ACC112 (cell line): ENCODE results near the gene YTHDF1.
A peak's percentile ranks its signal among the peaks of the same experiment; 100 is the strongest.

ENCODE experiments used
- H2AFZ ChIP-seq: fragments of 200-600 bp; sonication (generic); one replicate; pipeline ENCODE4 v1.6.0; 2017; ENCODE audit warnings: antibody characterized with exemption, low read length; ENCODE audit not compliant: unreplicated experiment
- H3K27ac ChIP-seq: fragments of 200-600 bp; sonication (generic); 2 replicates; pipeline ENCODE4 v1.5.1; 2014; ENCODE audit warnings: low read depth, mild to moderate bottlenecking, antibody characterized with exemption, low read length, moderate library complexity
- H3K27me3 ChIP-seq: fragments of 200-600 bp; sonication (generic); 2 replicates; pipeline ENCODE4 v1.6.1; 2014; ENCODE audit warnings: mild to moderate bottlenecking, antibody characterized with exemption, low read length, moderate library complexity, mixed read lengths; ENCODE audit not compliant: insufficient read depth
- H3K36me3 ChIP-seq: fragments of 200-600 bp; sonication (generic); 2 replicates; pipeline ENCODE4 v1.6.1; 2016; ENCODE audit warnings: mild to moderate bottlenecking, antibody characterized with exemption, low read length, moderate library complexity, mixed read lengths; ENCODE audit not compliant: insufficient read depth
- H3K4me1 ChIP-seq: fragments of 200-600 bp; sonication (generic); one replicate; pipeline ENCODE4 v1.6.1; 2016; ENCODE audit warnings: low read length, mixed read lengths; ENCODE audit not compliant: insufficient read depth, unreplicated experiment, control insufficient read depth
- H3K4me3 ChIP-seq: fragments of 200-600 bp; sonication (generic); 2 replicates; pipeline ENCODE4 v1.5.1; 2014; ENCODE audit warnings: mild to moderate bottlenecking, low read depth, low read length
- H3K79me2 ChIP-seq: fragments of 200-600 bp; sonication (generic); one replicate; pipeline ENCODE4 v1.6.0; 2016; ENCODE audit warnings: low read length; ENCODE audit not compliant: control insufficient read depth, unreplicated experiment, insufficient read depth

Gene YTHDF1

DNA sequence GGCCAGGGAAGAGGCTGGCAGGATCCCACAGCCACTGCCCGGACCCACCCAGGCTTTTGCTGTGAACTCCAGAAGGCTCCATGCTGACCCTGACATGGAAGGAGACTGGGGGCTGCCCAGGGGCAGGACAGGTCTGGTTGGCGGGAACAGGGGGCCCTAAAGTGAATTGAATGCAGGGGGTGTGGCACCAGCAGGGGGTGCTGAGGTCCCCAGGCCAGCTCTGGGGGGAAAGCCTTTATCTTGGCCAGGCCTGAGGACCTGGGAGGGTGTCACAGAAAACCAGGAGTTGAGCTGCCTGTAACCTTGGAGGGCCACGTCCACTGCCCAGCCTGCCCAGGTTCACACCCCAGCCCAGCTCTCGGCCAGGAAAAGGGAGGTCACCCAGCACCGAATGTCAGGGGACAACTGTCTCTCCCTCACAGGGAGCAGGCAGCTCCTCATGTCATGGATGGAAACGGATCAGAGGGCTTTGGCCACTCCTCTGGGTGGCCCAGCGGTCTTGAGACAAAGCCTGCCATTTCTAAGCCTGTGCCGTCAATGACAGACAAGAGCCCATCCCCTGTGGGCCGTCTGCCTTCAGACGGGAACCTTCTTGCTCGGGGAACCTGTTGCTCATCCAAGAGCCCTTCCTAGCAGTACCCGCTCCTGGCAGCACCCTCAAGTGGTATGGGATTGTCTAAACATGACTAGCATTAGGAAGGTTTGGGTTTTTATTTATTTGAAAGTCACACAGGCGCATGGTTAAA, 2.9 kb upstream of the YTHDF1 start:
- H2AFZ ChIP-seq = no peak overlapping the region
- H3K36me3 ChIP-seq = peaks cover 5% of the 10 kb centered on the region
- H3K79me2 ChIP-seq = peaks cover 20% of the 10 kb centered on the region
- H3K27ac ChIP-seq = no peak overlapping the region
- H3K4me1 ChIP-seq = peaks cover 15% of the 10 kb centered on the region
- no peak overlapping the region for H3K4me3 ChIP-seq
- H3K27me3 ChIP-seq = no peaks in the 10 kb centered on the region

DNA sequence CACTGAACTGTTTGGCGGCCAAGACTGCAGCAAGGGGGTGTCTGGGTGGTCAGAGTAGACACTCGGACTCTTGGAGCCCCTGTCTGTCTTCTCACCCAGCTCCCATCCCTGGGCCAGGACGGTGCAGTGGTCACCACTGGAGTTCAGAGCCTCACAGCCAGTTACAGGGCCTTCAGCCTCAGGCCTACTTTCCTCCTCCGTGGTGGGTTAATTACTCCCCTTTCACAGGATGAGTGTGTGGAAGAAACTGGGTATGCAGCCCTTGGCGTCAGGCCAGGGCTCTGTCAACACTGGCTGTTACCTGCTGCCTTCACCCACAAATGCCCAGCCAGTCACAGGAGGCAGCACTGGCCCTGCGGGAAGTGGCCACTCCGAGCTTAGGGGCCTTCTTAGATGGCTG, 1.8 kb upstream of the YTHDF1 start:
- H3K27ac ChIP-seq = no peak overlapping the region
- no peak overlapping the region for H3K4me3 ChIP-seq

GRCh38 chr20:63216849-63217471, 1.0 kb upstream of the YTHDF1 start:
- Histone ChIP-seq H3K36me3 (peaks cover 11% of the 10 kb centered on the region), H2AFZ (peak overlapping the region; percentile 74), H3K4me3 (peak overlapping the region; percentile 84), H3K79me2 (peaks cover 39% of the 10 kb centered on the region), H3K27me3 (no peaks in the 10 kb centered on the region), H3K4me1 (peaks cover 22% of the 10 kb centered on the region), H3K27ac (no peak overlapping the region)

More for the DNA sequence above, 1.8 kb upstream of the YTHDF1 start:
- no peaks in the 10 kb centered on the region for H3K27me3 ChIP-seq
- peaks cover 19% of the 10 kb centered on the region for H3K4me1 ChIP-seq
- peaks cover 11% of the 10 kb centered on the region for H3K36me3 ChIP-seq
- no peak overlapping the region for H2AFZ ChIP-seq
- peaks cover 31% of the 10 kb centered on the region for H3K79me2 ChIP-seq

DNA sequence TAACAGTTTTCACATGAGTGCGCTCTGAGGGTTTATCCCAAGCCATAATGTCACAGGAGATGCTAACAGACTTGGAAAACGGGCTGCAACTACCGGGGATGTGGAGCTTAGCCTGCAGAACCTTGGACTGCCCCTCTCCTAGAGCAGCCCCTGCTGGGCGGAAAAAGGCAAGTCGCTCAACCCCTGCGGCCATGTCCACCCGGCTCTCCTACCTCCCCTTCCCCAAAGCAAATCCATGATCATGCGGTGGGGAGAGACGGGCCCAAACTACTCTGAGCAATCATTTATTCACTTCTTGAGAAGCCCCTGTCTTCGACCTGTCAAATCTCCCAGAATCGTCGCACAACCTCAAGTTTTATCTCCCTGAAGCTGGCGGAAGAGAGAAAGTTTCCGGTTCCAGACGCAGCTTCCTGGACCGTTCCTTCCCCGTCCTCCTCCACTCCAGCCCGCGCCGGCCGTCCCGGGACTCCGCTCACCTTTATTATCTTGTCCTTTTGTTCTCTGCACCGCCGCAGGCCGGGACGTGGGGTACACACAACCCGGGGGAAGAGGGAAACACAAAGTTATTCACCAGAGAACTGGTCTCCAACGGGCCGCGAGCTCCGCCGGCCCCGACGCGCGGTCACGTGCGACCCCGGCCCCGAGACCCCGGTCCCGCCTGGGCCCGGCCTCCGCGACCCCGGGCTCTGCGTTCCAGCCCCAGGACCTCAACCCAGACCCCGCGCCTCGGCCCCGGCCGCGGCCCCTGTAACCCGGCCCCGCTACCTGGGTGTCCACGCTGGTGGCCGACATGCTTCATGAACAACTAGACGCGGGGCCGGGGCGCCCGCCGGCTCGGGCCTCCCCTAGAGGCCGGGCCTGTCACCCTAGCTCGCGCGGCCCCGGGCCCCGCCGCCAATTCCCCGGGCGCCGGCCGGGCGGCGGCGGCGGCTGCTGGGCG, 560 bp downstream of the YTHDF1 start:
- peak overlapping the region; percentile 84 for H3K4me3 ChIP-seq
- H3K36me3 ChIP-seq = peaks cover 11% of the 10 kb centered on the region
- H3K4me1 ChIP-seq = peaks cover 22% of the 10 kb centered on the region
- no peaks in the 10 kb centered on the region for H3K27me3 ChIP-seq
- peak overlapping the region; percentile 13; the same call in 1 of the 2 replicates for H3K27ac ChIP-seq
- peak overlapping the region; percentile 76 for H2AFZ ChIP-seq
- peaks cover 54% of the 10 kb centered on the region for H3K79me2 ChIP-seq

DNA sequence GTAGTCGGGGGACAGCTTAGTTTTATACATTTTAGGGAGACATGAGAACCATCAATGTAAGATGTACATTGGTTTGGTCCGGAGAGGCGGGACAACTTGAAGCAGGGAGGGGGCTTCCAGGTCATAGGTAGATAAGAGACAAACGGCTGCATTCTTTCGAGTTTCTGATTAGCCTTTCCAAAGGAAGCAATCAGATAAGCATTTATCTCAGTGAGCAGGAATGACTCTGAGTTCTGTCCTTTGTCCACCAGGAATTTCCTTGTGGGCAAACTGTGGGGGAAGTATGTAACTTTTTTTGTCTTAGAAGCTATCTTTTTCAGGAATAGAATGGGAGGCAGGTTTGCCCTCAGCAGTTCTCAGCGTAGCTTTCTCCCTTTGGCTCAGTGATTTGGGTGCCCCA, 1.4 kb downstream of the YTHDF1 start:
- H3K4me1 ChIP-seq = peaks cover 22% of the 10 kb centered on the region

DNA sequence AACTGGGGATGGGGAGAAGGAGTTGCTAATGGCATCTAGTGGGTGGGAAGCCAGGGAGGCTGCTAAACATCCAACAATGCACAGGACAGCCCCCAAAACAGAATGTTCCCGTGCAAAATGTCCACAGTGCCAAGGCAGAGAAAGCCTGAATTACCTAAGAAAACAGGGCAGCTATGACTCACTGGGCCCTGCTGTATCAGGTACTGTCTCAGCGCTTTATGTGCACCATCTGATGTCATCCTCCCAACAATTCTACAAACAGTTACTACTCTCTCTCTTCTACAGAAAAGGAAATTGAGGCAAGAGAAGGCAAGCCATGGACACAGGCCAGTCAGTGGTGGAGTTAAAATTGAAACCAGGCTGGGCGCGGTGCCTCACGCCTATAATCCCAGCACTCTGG, 3.1 kb downstream of the YTHDF1 start:
- Histone ChIP-seq H3K79me2 (peaks cover 77% of the 10 kb centered on the region), H3K4me1 (peaks cover 22% of the 10 kb centered on the region), H3K36me3 (peaks cover 18% of the 10 kb centered on the region), H3K4me3 (no peak overlapping the region), H2AFZ (no peak overlapping the region), H3K27ac (no peak overlapping the region), H3K27me3 (no peaks in the 10 kb centered on the region)

More for the DNA sequence above, 1.4 kb downstream of the YTHDF1 start:
- H2AFZ ChIP-seq = no peak overlapping the region
- H3K4me3 ChIP-seq = peak overlapping the region; percentile 84
- H3K27ac ChIP-seq = no peak overlapping the region
- H3K36me3 ChIP-seq = peaks cover 13% of the 10 kb centered on the region
- no peaks in the 10 kb centered on the region for H3K27me3 ChIP-seq
- H3K79me2 ChIP-seq = peaks cover 62% of the 10 kb centered on the region

DNA sequence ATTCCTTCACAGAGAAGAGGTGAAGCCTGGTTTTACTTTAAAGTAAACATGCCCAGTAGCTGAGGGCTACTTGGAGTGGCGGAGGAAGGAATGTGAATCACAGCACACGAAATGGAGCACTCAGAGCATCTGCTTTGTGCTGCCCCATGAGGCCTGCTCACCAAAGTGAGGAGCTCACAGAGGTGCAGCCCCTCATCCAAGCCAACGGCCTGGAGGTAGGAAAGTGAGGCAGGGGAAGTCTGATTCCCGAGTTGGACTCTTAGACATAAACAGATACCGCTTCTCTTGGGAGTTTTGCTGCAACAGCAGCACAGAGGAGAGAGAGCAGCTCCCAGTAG, 3.6 kb downstream of the YTHDF1 start:
- H3K36me3 ChIP-seq = peaks cover 18% of the 10 kb centered on the region
- H3K27me3 ChIP-seq = no peaks in the 10 kb centered on the region
- H3K4me3 ChIP-seq = no peak overlapping the region
- H3K4me1 ChIP-seq = peaks cover 27% of the 10 kb centered on the region
- H3K27ac ChIP-seq = no peak overlapping the region
- peaks cover 82% of the 10 kb centered on the region for H3K79me2 ChIP-seq
- no peak overlapping the region for H2AFZ ChIP-seq

- H3K27ac ChIP-seq = no peak overlapping the region
- no peak overlapping the region for H3K4me3 ChIP-seq
- H3K27me3 ChIP-seq = no peaks in the 10 kb centered on the region
- H3K4me1 ChIP-seq = peaks cover 28% of the 10 kb centered on the region
- H3K79me2 ChIP-seq = peaks cover 93% of the 10 kb centered on the region
- peaks cover 23% of the 10 kb centered on the region for H3K36me3 ChIP-seq
- no peak overlapping the region for H2AFZ ChIP-seq
Measured at GRCh38 chr20:63210011-63210605, 5.8 kb downstream of the YTHDF1 start.

- no peak overlapping the region for H2AFZ ChIP-seq
- no peak overlapping the region for H3K27ac ChIP-seq
- no peak overlapping the region for H3K4me3 ChIP-seq
- H3K4me1 ChIP-seq = peaks cover 14% of the 10 kb centered on the region
- no peaks in the 10 kb centered on the region for H3K27me3 ChIP-seq
- peaks cover 92% of the 10 kb centered on the region for H3K79me2 ChIP-seq
- H3K36me3 ChIP-seq = peaks cover 14% of the 10 kb centered on the region; the same call in 1 of the 2 replicates
Measured at GRCh38 chr20:63208346-63208909, 7.5 kb downstream of the YTHDF1 start.

- Histone ChIP-seq H3K27ac (no peak overlapping the region), H3K4me3 (no peak overlapping the region), H3K27me3 (no peaks in the 10 kb centered on the region), H3K79me2 (peaks cover 92% of the 10 kb centered on the region), H3K4me1 (peaks cover 10% of the 10 kb centered on the region), H2AFZ (no peak overlapping the region), H3K36me3 (peaks cover 14% of the 10 kb centered on the region; the same call in 1 of the 2 replicates)
Measured at GRCh38 chr20:63206878-63207277, 9.1 kb downstream of the YTHDF1 start.
